WI38 (cell line): Measurements from ENCODE around the gene ITGA11.

Source experiments
- H3K4me3 ChIP-seq: 2 replicates; pipeline ENCODE4 v1.5.1; 2011; ENCODE audit warnings: low read depth, mild to moderate bottlenecking, control low read depth, low read length
- CTCF ChIP-seq: IDR thresholded peaks from 2 replicates; pipeline ENCODE4 v1.5.1; 2012; ENCODE audit warnings: low read depth, mild to moderate bottlenecking, control low read depth, low read length

The ITGA11 gene

DNA sequence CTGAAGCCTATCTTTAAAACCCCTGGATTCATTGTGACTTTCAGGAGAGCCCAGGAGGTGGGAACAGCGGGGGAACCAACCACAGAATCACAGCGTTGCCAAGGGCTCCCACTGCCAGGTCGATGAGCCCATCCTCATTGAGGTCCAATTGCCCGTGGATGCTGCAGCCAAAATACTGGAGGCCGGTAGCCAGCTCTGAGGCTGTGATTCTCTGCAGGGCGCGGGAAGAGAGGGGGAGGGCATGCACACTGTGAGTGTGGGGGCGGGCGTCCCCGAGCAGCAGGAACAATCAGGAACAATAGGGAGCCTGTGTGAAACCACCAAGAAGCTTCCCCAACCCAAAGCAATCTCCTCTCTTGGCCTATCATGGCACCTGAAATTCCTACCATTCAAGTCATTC is 101.1 kb downstream of the ITGA11 start:
- TF ChIP-seq CTCF, result no peak

GRCh38 chr15:68330416-68330815 is 101.5 kb downstream of the ITGA11 start:
- H3K4me3 ChIP-seq, result no peak overlapping the region
- no peak for TF ChIP-seq CTCF

More for the DNA sequence above, 101.1 kb downstream of the ITGA11 start:
- H3K4me3 ChIP-seq, result no peak overlapping the region

DNA sequence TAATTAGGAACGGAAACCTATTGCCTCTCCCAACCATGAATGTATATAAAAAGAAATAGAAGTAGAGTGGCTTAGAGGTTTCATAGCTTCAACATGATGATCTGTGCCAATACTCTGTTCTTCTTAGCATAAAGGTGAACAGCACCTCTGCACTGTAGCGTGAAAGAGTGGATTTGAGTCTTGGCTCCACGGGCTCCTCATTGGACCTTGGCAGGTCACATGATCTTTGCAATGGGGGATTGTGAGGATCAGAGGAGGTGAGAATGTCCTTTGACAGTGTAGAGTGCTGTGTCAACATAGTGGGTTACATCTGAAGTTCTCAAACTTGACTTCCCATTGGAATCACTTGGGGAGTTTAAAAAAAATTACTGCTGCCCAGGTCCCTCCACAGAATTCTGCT is 103.0 kb downstream of the ITGA11 start:
- TF ChIP-seq CTCF, result no peak
- H3K4me3 ChIP-seq, result no peak overlapping the region

GRCh38 chr15:68328443-68328842 is 103.5 kb downstream of the ITGA11 start:
- no peak for TF ChIP-seq CTCF
- no peak overlapping the region for H3K4me3 ChIP-seq

GRCh38 chr15:68326711-68327354 is 105.1 kb downstream of the ITGA11 start:
- no peak for TF ChIP-seq CTCF
- no peak overlapping the region for H3K4me3 ChIP-seq

GRCh38 chr15:68325726-68326125 is 106.2 kb downstream of the ITGA11 start:
- H3K4me3 ChIP-seq, result no peak overlapping the region
- no peak for TF ChIP-seq CTCF

GRCh38 chr15:68322796-68323195 is 109.2 kb downstream of the ITGA11 start:
- H3K4me3 ChIP-seq, result no peak overlapping the region
- no peak for TF ChIP-seq CTCF
